HG02623 (cell line): ENCODE measurements around the gene TET2.
A peak's percentile ranks its signal among the peaks of the same experiment; 100 is the strongest.

Source experiments
- ATAC-seq: cut with Tn5 transposase; IDR thresholded peaks from one replicate; pipeline ENCODE4 v1.9.1; 2021; ENCODE audit warnings: moderate library complexity; ENCODE audit not compliant: unreplicated experiment

The TET2 gene

DNA sequence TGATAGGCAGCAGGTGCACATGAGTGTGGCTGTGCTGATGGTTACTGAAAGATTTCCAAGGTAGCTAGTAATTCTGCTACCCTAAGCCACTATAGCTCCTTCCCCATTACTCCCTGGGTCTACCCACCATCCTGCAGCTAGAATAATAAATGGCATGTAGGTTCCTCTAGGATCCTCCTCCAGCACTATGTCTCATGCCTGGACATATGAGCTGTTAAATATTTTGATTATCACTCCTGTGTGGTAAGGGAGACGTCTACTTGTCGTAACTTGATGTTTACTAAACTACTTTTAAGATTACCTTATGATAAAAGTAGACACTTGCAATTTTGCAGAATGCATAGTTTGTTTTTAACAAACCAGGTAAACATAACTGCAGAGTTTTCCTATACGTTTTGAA lies 35.5 kb downstream of the TET2 start:
- no peak for ATAC-seq

DNA sequence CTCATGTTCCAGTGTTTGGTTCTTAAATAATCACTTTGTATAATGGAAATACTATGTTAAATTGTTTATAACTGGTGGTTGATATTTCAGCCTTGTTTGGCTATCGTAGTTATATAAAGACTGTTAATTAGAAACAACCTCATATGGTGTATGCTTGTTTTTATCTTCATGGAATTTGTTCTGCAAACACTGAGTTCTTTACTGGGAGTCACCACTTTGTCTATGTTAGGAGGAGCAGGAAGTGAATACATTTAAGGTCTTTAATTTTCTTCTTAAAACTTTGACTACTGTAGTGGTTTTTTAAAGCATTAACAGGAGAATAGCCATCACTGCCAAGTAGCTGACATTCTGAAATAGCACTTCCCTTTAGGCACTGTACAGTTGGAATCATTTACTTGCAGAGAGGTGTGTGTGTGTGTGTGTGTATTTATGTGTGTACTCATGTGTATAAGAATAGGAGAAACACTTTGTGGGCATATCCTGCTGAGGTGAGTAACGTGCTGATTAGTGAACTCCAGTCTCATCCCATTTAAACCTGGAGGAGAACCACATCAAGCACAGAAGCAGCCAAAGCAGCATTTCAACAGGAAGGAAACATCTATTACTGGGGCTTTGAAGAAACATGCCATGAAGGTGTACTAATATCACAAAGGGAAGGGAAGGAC lies 37.8 kb downstream of the TET2 start:
- no peak for ATAC-seq

DNA sequence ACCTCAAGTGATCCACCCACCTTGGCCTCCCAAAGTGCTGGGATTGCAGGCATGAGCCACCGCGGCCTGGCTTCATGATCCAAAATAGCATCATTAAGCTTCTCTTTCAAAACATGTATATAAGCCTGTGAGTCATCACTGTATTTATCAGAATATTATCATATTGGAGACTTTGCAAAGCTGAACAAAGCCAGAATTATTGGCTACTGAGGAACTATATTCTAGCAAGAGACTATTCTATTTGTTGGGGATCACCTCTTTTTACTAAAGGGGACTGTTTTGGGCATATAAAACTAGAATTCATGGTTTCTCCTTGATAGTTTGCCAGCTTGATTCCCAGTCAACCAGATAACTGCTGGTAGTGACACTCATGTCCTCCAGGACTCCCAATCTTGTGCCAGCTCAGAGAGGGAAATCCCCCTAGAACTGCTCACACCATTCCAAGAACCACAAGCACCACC lies 40.1 kb downstream of the TET2 start:
- ATAC-seq: no peak

DNA sequence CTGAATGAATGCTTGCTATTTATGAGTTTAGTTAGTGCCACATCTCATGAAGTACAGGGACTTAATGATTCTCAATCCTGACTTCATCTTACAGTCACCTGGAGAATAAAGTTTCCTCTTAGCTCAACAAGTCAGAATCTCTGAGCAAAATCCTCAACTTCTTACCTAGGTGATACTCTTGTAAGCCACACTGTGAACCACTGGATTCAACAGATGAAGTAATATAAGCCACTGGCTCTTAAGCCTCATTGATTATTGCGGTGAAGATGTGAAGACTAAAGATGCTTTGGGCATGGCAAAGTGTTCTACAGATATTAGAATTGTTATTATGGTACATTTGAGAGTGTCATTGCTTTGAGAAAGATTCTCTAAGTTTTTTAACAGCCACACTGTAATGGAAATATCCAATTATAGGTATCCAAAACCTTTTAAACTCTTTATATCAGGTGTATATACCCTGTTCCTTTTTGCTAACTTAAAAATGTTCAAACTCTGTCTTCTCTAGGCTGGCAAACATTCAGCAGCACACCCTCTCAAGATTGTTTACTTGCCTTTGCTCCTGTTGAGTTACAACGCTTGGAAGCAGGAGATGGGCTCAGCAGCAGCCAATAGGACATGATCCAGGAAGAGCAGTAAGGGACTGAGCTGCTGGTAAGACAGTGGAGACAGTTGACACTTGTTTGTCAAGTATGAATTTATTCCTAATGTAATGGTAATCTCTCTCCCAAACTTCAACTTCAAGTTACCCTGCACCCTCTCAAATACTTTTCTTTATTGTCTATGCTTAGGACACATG lies 43.4 kb downstream of the TET2 start:
- no peak for ATAC-seq

DNA sequence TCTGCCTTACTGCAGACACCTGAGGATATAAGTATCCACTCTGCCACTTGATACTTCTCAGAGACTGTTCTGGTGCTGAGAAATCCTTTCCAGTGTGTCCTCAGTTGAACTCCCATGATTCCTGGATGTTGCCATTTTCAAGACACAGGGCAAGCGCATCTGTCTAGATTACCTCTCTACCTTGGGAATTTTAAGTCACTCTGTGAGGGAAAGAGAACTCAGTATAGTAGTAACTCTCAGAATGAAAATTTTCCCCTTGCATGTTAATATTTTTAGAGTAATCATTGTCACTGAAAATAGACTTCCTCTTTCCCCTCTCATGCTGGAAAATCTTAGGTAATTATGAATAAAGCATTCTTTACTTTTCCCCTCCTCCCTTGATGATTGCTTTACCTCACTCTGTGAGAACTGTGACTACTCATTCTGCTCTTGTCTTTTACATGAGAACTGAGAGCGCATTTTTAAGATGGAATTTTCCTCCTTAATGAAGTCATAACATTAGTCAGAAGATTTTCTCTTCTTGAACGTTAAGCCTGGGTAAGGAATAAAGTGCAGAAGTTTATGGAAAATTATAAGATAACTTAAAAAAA lies 45.0 kb downstream of the TET2 start:
- ATAC-seq: peak; percentile 54

DNA sequence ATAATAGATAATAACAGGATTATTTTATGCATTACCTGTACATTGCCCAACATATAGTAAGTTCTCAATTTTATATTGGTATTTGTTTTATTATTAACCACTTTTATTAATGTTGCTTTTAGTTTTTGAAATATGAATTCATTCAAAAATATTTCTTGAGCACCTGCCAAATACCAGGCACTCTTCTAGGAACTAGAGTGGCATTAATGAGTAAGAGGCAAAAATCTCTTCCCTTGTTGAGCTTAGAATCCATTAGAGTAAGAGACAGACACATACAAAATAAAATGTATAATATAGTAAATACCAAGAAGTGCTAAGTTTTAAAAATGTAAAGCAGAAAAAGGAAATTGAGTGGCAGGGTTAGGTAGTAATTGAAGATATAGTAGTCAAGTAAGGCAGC lies 45.8 kb downstream of the TET2 start:
- ATAC-seq: no peak

DNA sequence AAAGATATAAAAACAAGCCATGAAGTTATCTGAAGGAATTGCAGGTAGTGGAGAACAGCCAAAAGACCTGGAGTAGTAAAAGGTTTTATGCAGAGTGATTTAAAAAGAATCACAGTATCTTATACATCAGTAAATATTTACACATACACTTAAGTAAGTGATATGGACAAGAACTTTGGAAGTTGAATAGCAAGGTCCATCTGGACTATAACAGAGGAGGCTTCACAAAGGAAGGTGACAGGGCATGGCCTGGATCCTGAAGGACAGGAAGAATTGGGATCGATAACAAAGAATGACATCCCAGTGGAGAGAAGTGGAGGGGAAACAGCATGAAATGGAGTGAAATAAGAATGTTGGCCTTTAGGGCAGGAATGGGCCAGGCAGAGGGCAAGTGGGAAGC lies 46.2 kb downstream of the TET2 start:
- ATAC-seq: no peak

DNA sequence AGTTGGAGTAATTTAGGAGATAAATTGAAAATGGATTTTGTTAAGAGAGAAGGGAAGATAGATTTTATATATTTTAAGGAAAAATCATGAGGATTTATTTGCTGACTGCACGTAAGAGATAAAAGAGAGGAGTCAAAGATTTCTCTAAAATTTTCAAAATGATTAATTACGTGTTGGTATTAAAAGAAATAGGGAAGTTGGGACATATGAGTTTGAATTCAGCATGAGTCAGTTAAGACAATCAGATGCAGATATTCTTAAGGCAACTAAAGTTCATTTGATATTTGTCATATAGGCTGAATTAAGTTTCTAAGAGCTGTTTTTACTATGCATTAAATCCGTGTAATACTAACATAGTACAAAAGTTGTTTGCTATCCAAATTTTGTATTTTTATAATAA lies 46.9 kb downstream of the TET2 start:
- no peak for ATAC-seq

DNA sequence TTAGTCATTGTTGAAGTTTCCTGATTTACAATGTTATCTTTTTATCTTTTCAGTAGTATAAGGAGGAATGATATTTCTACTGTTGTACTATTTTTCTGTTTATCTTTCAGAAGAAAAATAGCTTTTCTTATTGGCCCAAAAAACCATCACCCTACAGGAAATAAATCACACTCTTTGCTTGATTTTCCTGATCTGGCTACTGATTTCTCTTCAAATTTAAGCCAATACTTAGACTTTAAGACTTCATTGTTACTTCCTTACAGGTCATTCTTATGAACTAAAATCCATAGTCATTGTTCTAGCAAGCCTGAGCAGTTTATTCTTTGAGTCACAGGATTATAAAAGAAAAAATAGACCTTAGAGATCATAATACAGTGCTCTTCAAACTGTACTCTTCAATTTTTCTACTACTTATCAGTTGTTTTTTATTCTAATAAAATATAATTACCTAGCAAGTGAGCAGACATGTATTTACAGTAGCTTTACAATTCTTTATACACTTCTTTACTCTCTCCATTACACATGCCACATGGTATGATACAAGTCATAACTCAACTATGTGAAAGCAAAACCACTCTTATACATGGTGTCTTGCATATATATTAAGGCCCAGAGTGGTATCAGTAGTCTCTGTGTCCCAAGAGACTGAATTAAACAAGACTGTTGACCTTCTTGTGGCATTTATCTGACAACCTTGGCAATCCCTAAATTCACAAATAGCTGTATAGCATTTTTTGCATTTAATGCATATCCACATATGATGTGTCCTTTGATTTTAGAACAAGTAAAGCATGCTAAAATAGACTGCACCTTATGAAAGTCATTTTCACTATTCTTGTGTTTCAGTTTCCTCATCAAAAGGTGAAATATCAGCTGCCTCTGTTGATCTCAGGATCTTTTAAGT lies 47.9 kb downstream of the TET2 start:
- peak; percentile 80 for ATAC-seq

DNA sequence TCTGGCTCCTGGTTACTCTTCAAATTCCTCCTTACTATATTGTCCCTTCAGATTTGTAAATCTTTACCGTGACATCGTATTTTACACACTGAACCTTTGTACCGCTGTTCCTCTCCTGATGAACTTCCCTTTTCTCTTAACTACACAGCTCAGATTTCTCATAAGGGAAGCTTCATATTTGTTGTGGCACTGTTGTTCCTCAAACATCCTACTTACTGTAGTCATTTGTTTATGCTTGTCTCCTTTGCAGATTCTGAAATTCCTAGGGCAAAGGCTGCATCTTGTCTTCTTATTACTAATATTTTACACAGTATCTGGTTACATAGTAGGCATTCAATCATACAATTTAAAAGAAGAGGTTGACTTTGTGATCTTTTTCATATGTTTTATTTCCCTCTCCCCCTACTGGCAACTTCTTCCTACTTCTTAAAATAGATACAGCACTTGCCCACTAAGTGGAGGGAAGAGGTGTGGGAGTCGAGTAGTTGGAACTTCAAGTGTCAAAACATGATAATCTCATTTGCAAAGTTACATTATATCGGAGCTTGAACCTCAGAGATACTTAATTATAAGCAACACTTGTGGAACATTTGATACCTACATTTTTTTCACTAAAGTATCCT lies 50.0 kb downstream of the TET2 start:
- ATAC-seq: peak; percentile 26

DNA sequence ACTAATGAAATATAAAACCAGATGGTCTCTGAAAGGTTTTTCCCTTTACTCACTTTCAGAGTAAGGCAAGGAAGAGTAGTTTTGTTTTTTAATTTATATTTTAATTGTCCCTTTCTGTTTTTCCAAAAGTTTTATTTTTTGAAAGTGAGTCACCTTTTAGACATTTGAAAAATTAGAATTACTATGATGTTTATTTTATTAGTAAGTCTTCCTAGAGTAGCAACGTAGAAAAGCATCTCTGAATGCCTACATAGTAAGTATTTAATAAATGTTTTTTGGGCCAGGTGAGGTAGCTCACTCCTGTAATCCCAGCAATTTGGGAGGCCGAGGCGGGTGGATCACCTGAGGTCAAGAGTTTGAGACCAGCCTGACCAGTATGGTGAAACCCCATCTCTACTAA lies 51.1 kb downstream of the TET2 start:
- ATAC-seq: no peak

DNA sequence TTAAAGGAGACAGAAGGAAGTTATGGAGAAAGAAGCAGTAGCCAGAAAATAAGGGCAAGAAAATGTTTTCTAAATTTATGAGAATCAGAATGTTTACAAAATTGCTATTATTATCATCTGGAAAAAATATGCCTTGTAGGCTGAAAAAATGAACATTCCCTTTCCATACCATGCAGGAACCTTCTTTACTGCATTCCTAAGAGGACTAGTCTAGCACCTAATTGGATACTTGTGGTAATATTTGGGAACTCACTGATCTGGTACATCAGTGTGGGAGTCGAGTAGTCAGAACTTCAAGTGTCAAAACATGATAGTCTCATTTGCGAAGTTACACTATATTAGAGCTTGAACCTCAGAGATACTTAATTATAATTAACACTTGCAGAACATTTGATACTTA lies 51.9 kb downstream of the TET2 start:
- no peak for ATAC-seq

DNA sequence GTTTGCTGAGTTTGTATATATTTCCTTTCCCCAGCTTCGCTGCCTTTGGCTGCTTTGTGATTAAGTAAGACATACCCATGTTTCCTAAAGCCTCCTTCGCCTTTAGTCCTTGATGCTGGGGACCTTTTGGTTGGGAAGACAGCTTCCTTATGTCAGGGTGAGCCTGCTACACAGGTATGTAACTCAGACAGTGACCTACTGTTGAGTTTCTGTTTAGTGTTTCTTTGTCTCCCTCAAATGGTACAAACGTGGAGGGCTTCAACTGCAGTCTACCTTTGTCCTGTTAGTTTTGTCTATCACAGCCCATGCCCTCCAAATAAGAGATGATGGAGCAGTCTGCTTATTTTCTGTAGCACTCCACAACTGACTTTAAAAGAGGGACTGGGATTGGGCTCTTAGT lies 59.5 kb downstream of the TET2 start:
- ATAC-seq: no peak

DNA sequence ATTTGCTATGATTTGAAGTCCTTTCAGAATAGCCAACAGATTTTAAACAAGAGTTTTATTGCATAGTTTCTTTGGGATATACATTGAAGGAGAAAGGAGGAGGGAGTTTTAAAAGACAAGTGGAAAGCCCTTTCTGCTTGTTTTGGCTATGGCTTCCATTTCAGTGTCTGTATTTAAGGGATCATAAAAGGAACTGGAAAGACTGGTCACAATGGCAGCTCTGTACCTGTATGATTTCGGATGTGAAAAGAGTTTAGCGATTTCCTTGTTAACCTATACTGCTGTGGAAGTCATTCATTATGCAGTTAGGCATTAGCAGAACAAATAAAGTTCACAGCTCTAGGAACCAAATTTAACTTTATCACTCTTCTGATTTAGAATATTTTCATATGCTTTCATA lies 60.7 kb downstream of the TET2 start:
- no peak for ATAC-seq

DNA sequence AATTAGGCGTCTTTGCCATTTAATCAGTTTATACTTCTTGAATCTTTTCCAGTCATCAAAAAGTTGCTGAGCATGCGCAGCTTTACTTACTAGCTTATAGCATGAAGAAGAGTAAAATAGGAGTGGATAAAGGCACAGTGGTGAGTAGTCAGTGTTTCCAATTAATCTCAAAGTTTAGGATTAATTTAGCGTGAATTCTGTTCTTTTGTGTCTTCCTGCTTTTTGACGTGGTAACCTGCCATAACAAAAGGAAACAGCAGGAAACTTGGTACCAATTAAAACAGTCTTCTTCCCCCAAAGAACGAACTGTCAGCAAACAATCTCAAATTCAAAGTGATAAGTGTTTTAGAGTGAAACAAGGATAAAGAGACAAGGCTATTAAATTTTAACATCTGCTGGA lies 61.9 kb downstream of the TET2 start:
- no peak for ATAC-seq

DNA sequence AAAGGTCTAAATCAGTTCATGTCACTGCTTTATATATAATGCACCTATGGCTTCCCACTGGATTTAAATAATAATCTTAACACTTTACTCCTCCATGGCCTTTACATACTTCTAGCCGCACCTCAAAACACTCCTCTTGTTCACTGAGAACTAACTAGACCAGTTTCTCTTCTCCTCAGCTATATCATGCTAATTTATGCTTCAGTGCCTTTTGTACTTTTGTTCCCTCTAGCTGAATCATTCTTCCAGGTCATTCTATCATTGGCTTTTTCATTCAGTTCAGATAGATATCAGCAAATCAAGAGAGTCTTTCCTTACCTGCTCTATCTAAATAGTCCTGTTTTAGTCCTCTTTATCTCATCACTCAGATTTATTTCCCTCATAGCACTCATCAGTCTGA lies 64.2 kb downstream of the TET2 start:
- ATAC-seq: no peak

DNA sequence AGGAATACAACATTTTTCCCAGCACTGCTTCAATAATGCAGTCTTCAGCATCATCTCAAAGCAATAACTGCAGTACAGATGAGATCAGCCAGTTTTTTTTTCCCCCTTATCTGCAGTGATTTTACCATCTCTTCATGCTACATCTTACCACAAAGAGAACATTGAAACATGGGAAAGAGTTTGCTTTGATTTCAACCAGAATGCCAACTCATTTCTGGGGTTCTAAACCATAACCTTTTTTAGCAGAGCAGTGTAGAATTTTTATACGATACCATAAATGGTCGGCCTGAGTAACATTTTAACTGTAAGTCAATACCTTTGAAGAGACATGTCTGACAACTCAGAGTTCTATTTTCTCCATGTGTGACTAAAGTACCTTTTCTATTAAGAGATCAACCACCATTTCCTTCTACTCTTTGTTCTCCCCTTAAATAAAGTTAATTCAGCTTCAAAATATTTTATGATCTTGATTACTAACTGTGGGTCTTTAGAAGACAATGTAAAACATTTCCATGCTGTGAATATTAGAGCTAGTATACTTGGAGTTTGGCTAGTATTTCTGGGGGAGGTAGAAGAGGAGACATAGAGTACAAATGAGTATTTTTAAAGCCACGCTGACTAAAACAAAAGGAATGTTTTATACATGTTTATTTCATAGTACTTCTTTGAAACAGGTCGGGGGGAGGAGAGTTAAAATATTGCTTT lies 69.1 kb downstream of the TET2 start:
- peak; percentile 50 for ATAC-seq

DNA sequence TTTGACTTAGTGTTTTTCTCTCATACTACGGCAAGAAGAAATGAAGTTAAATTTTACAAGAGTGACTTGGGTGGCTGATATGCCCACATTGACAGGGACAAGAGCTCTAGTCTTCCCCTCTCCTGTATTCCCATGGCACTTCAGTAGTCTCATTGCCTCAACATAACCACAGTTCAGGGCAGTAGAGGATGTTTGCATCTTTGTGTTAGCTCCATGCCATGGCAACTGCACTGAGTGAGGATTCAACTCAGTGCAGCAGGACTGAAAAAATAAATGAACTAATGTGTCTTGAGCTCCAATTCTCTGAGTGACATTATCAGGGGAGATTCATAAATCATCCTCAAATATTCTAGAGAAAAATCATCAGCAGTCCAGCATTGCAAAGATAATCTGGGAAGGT lies 78.8 kb downstream of the TET2 start:
- no peak for ATAC-seq

DNA sequence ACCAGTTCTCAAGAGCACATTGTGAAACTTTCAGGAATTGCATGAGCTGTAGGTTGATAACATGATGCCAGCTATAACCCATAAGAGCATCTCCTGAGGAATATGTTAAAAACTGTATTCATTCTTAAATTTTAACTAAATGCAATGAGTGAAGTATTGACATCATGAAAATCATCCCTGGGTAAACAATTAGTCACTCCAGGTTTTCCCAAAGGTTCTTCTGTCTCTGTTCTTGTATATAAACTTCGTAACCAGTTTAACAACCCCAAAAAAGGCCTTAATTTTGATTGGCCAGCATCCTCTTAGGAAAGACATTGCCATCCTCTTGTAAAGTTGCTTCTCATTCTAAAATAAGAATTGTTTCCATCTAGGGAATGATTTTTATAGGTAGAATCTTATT lies 80.4 kb downstream of the TET2 start:
- ATAC-seq: no peak

DNA sequence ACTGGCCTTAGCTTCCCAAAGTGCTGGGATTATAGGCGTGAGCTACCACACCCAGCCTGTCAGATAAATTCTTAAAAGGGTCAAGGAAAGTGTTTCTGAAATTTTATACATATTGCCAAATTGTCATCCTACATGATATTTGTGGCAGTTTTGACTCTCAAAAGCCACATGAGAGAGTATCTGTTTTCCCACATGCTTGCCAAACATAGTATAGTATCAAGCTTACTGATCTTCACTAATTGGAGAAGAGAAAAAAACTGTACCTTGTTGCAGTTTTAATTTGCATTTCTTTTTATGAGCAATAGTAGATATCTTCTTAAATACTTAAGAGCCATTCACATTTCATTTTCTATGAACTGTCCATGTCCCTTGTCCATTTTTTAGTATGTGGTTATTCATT lies 83.6 kb downstream of the TET2 start:
- no peak for ATAC-seq
